HepG2 (cell line): ENCODE measurements around the gene RSPRY1. TPM values are rescaled to one million over a fixed set of nuclear protein-coding genes. Genes with fewer than 3 reads are reported as not detected.

Experiments used
- ATAD3A ChIP-seq: sonication (generic); formaldehyde crosslinking; IDR thresholded peaks from 2 replicates; pipeline ENCODE4 v1.4.0; 2020; ENCODE audit warnings: missing genetic modification reagents
- CTCF ChIP-seq: sonication (generic); formaldehyde crosslinking; IDR thresholded peaks from 2 replicates; pipeline ENCODE4 v1.5.0; 2020; ENCODE audit warnings: mild to moderate bottlenecking, missing genetic modification reagents, moderate library complexity
- FOXO1 ChIP-seq: sonication (generic); formaldehyde crosslinking; IDR thresholded peaks from 2 replicates; pipeline ENCODE4 v1.4.0; 2020; ENCODE audit warnings: missing genetic modification reagents
- GATAD1 ChIP-seq: IDR thresholded peaks from 2 replicates; pipeline ENCODE4 v1.6.1; 2016; ENCODE audit warnings: missing genetic modification reagents, missing compliant biosample characterization
- GTF2F1 ChIP-seq: fragments of 150-350 bp; IDR thresholded peaks from 2 replicates; pipeline ENCODE4 v1.6.1; 2014; ENCODE audit warnings: low read length
- KIAA2018 ChIP-seq: sonication (generic); formaldehyde crosslinking; IDR thresholded peaks from 2 replicates; pipeline ENCODE4 v1.5.0; 2020; ENCODE audit warnings: mild to moderate bottlenecking, missing genetic modification reagents, borderline replicate concordance
- NCOA5 ChIP-seq: sonication (generic); formaldehyde crosslinking; IDR thresholded peaks from 2 replicates; pipeline ENCODE4 v1.4.0; 2020; ENCODE audit warnings: missing genetic modification reagents
- RFX1 ChIP-seq: fragments of 450-650 bp; IDR thresholded peaks from 2 replicates; pipeline ENCODE4 v1.6.1; 2017
- THAP7 ChIP-seq: sonication (generic); formaldehyde crosslinking; IDR thresholded peaks from 2 replicates; pipeline ENCODE4 v1.8.1; 2023; ENCODE audit warnings: mild to moderate bottlenecking, missing genetic modification reagents
- U2AF1 ChIP-seq: fragments of 200-400 bp; formaldehyde crosslinking; optimal IDR thresholded peaks from 2 replicates; pipeline ENCODE3; 2017; ENCODE audit warnings: mild to moderate bottlenecking, low read depth, low read length
- ZKSCAN5 ChIP-seq: sonication (generic); formaldehyde crosslinking; IDR thresholded peaks from 2 replicates; pipeline ENCODE4 v1.5.1; 2020; ENCODE audit warnings: mild to moderate bottlenecking, missing genetic modification reagents
- ZNF160 ChIP-seq: sonication (generic); formaldehyde crosslinking; IDR thresholded peaks from 2 replicates; pipeline ENCODE4 v1.8.0; 2022; ENCODE audit warnings: mild to moderate bottlenecking, inconsistent platforms, missing genetic modification reagents
- ZNF205 ChIP-seq: IDR thresholded peaks from 2 replicates; pipeline ENCODE4 v1.6.1; 2018; ENCODE audit warnings: missing biosample characterization, missing genetic modification reagents
- ZNF331 ChIP-seq: sonication (generic); formaldehyde crosslinking; IDR thresholded peaks from 2 replicates; pipeline ENCODE4 v1.4.0; 2020; ENCODE audit warnings: missing genetic modification reagents
- ZNF343 ChIP-seq: sonication (generic); formaldehyde crosslinking; IDR thresholded peaks from 2 replicates; pipeline ENCODE4 v1.4.0; 2020; ENCODE audit warnings: mild to moderate bottlenecking, missing genetic modification reagents
- ZNF670 ChIP-seq: sonication (generic); formaldehyde crosslinking; IDR thresholded peaks from 2 replicates; pipeline ENCODE4 v1.8.0; 2022; ENCODE audit warnings: mild to moderate bottlenecking, missing genetic modification reagents, borderline replicate concordance
- ZZZ3 ChIP-seq: sonication (generic); formaldehyde crosslinking; IDR thresholded peaks from 2 replicates; pipeline ENCODE4 v1.4.0; 2020; ENCODE audit warnings: missing genetic modification reagents, mild to moderate bottlenecking, borderline replicate concordance
- polyA plus RNA-seq, 8 experiments: library from polyadenylated mRNA; depleted of rRNA in 3 of 8; stranded (reverse) in 7 of 8; unstranded in 1 of 8; fragments of >200 nt; fragmentation: Illumina TruSeq in 4 of 8; extraction: Trizol in 4 of 8; gene quantifications; 2 replicates each; pipeline versions ENCODE4 v1.2.1 to v1.2.3, GENCODE V29; 2011 to 2016; ENCODE audit warnings: low read depth in 4 of 8, missing spikeins in 1 of 8, mixed read lengths in 1 of 8; ENCODE audit not compliant: insufficient read depth in 1 of 8
- total RNA-seq, 5 experiments: library from RNA; depleted of rRNA; stranded (reverse); fragments of >200 nt; fragmentation: Illumina TruSeq; extraction: Trizol; gene quantifications; 2 replicates each; pipeline ENCODE4 v1.2.3, GENCODE V29; 2016; ENCODE audit warnings: low read depth in 1 of 5
- TF ChIP-seq, protein P1 (sequence below): sonication (generic); formaldehyde crosslinking; IDR thresholded peaks from 2 replicates; pipeline ENCODE4 v1.5.1; 2020; ENCODE audit warnings: missing genetic modification reagents, mild to moderate bottlenecking, borderline replicate concordance

RSPRY1 gene
- total and polyA plus RNA-seq, 2 of the 13 experiments (the other 11 are each of a cell fraction or from before 2014, with no cell fraction given): 53.4 to 61.0 TPM

DNA sequence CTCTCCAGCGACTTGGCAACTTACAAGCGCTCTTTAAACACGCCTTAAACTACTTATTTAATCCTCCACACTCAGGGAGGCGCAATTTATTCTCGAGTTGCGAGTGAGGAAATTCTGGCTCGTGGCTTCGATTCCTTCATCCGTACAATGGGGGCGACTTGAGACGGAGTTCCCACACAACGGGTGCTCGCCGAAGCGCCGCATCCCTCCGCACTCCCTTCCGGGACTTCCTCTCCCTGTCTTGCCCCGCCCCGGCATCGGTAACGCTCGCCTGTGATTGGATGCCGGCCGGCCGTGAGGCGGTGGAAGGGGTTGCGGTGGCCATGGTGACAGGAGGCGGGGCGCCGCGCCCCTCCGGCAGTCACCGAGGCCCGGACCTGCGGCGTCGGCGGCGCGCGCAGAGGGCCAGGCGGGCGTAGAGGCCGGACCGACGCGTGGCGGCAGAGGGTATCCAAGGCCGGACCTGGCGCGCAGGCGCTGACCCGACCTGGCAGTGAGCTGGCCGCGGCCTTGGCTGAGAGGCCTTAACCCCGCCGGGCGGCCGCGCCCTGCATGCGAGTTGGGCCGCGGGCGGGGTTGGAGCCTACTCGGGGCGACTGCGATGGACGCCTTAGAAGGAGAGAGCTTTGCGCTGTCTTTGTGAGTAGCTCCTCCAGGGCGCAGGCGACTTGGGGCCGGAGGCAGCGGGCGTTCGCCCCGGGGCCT, 58.8 kb downstream of the RSPRY1 start, which contains the start of gene ARL2BP (continued):
- TF ChIP-seq ZNF160 (CRISPR knock-in tag): peak; percentile 87
- TF ChIP-seq, protein P1, sequence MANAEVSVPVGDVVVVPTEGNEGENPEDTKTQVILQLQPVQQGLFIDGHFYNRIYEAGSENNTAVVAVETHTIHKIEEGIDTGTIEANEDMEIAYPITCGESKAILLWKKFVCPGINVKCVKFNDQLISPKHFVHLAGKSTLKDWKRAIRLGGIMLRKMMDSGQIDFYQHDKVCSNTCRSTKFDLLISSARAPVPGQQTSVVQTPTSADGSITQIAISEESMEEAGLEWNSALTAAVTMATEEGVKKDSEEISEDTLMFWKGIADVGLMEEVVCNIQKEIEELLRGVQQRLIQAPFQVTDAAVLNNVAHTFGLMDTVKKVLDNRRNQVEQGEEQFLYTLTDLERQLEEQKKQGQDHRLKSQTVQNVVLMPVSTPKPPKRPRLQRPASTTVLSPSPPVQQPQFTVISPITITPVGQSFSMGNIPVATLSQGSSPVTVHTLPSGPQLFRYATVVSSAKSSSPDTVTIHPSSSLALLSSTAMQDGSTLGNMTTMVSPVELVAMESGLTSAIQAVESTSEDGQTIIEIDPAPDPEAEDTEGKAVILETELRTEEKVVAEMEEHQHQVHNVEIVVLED (CRISPR knock-in tag): peak; percentile 85
- peak; percentile 66 for TF ChIP-seq U2AF1
- TF ChIP-seq RFX1: peak; percentile 98
- peak; percentile 86 for TF ChIP-seq THAP7 (CRISPR knock-in tag)
- no peak; the same call in 1 of the 2 replicates for TF ChIP-seq ZNF205 (CRISPR knock-in tag)
- TF ChIP-seq FOXO1 (CRISPR knock-in tag): no peak; the same call in 1 of the 2 replicates
- TF ChIP-seq CTCF (CRISPR knock-in tag): no peak; the same call in none of the 2 replicates
- no peak for TF ChIP-seq GTF2F1
- peak; percentile 77 for TF ChIP-seq ZNF343
- peak; percentile 22; the same call in 1 of the 2 replicates for TF ChIP-seq ZNF670 (CRISPR knock-in tag)
- peak; percentile 77 for TF ChIP-seq GATAD1 (CRISPR knock-in tag)
- TF ChIP-seq ZNF331 (CRISPR knock-in tag): peak; percentile 82
- no peak for TF ChIP-seq ZKSCAN5 (CRISPR knock-in tag)
- TF ChIP-seq ATAD3A (CRISPR knock-in tag): no peak
- no peak for TF ChIP-seq ZZZ3 (CRISPR knock-in tag)
- no peak for TF ChIP-seq NCOA5 (CRISPR knock-in tag)
- TF ChIP-seq KIAA2018: no peak
